GM18951 (cell line): ENCODE measurements around the gene CRYBB3.
"Not testable (repeated sequence)": the region's sequence is repeated elsewhere in the genome, so short reads cannot be mapped to it uniquely, and the experiment has no call there.

Experiments
- POLR2A ChIP-seq: IDR thresholded peaks from 4 replicates; pipeline ENCODE4 v1.6.1; 2011; ENCODE audit warnings: mild to moderate bottlenecking; ENCODE audit not compliant: insufficient read length, insufficient read depth; ENCODE audit errors: extremely low read depth
- in situ Hi-C: fragments of 300-500 bp; cut with MboI; formaldehyde crosslinking; loops from one replicate; pipeline ENCODE4 v1.12.0; 2022; ENCODE audit warnings: low sequenced_read_pairs, mixed read lengths, inconsistent platforms; ENCODE audit not compliant: unreplicated experiment

CRYBB3 gene

GRCh38 chr22:25182131-25183110, 17.2 kb upstream of the CRYBB3 start:
- in situ Hi-C loops, result no loop called here
- TF ChIP-seq POLR2A, result no peak

- no peak for TF ChIP-seq POLR2A
- in situ Hi-C loops, result no loop called here
These were observed 15.6 kb upstream of the CRYBB3 start for GRCh38 chr22:25183949-25184619.

GRCh38 chr22:25186140-25186539, 13.5 kb upstream of the CRYBB3 start:
- in situ Hi-C loops, result no loop called here
- no peak for TF ChIP-seq POLR2A

- in situ Hi-C loops, result no loop called here
- TF ChIP-seq POLR2A, result no peak
These were observed 12.2 kb upstream of the CRYBB3 start for GRCh38 chr22:25187469-25187868.

- in situ Hi-C loops, result no loop called here
- no peak for TF ChIP-seq POLR2A
These were observed 7.3 kb upstream of the CRYBB3 start for GRCh38 chr22:25192406-25192805.

- no peak for TF ChIP-seq POLR2A
These were observed 6.5 kb upstream of the CRYBB3 start for GRCh38 chr22:25193130-25193529.

GRCh38 chr22:25193548-25193947, 6.1 kb upstream of the CRYBB3 start:
- no peak for TF ChIP-seq POLR2A
- in situ Hi-C loops, result no loop called here

More at GRCh38 chr22:25193130-25193529, 6.5 kb upstream of the CRYBB3 start:
- in situ Hi-C loops, result no loop called here

GRCh38 chr22:25196326-25196725, 3.3 kb upstream of the CRYBB3 start:
- in situ Hi-C loops, result no loop called here
- no peak for TF ChIP-seq POLR2A

- in situ Hi-C loops, result no loop called here
- TF ChIP-seq POLR2A, result no peak
These were observed 2.3 kb upstream of the CRYBB3 start for GRCh38 chr22:25197340-25197739.

GRCh38 chr22:25200967-25201366, 1.3 kb downstream of the CRYBB3 start:
- no peak for TF ChIP-seq POLR2A
- in situ Hi-C loops, result no loop called here

GRCh38 chr22:25201557-25202273, 2.1 kb downstream of the CRYBB3 start:
- in situ Hi-C loops, result no loop called here
- TF ChIP-seq POLR2A, result no peak

GRCh38 chr22:25202290-25202921, 2.7 kb downstream of the CRYBB3 start:
- in situ Hi-C loops, result no loop called here

GRCh38 chr22:25203082-25203481, 3.4 kb downstream of the CRYBB3 start:
- no peak for TF ChIP-seq POLR2A
- in situ Hi-C loops, result no loop called here

More at GRCh38 chr22:25202290-25202921, 2.7 kb downstream of the CRYBB3 start:
- no peak for TF ChIP-seq POLR2A

GRCh38 chr22:25204547-25204946, 4.9 kb downstream of the CRYBB3 start:
- in situ Hi-C loops, result not testable (repeated sequence)
